ENCODE measurements around the gene MRPL38.

DNA sequence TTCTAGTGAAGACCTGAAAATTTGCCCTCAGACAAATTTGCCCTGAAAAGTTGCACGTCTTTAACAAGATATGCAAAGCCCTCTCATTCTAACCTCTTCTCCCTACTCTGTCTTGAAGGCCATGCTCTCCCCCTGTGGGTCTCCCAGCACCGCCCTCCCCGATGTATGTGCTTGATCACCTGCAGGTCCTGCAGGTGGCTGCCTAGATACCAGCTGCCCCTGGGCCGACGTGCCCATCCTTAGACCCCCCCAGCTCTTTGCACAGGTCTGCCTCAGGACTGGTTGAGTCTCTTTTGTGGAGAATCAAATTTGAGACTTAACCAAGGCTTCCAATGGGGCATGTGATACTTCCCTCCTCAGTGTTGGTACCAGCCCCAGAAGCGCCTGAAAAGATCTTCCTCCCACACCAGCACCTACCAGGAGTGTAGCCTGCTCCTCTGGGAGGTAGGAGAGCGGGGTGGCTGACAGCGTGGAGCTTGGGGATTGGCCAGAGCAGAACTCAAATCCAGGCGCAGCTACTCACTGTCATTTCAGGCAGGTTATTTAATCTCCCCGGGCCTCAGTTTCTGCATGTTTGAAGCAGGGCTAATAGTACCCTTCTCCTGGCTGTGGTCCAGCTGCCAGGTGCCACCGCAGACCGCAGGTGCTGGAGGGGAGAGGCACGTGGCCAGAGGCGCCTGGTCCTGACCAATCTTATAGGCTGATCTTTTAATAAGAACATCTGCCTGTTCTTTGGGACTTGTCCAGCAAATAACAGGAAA lies 4.5 kb upstream of the MRPL38 start:
- TF ChIP-seq CTCF (conservative IDR thresholded peaks at IDR 0.05) (no peak), EZH2 (IDR thresholded peaks at IDR 0.05; ENCODE audit: low read depth) (no peak)

All from PC-9 (cell line).